HEK293T (cell line): ENCODE results near the gene TRIM38.
"Not testable (repeated sequence)": the region's sequence is repeated elsewhere in the genome, so short reads cannot be mapped to it uniquely, and the experiment has no call there.

ENCODE experiments used
- CTCF ChIA-PET: fragments of 350-600 bp; formaldehyde crosslinking; extraction: SDS; loops from one replicate; lab custom pipeline; 2021; ENCODE audit warnings: antibody characterized with exemption, inconsistent platforms; lab: Yijun Ruan, JAX
- POLR2A ChIA-PET: fragments of 350-600 bp; formaldehyde crosslinking; extraction: SDS; loops from one replicate; lab custom pipeline; 2020; ENCODE audit warnings: antibody characterized with exemption, inconsistent platforms; lab: Yijun Ruan, JAX
- DNase-seq: peaks from one replicate; pipeline ENCODE4 v3.0.0; 2012; ENCODE audit warnings: mixed read lengths; ENCODE audit errors: extremely low spot score
- ARNT ChIP-seq: fragments of 450-650 bp; IDR thresholded peaks from 2 replicates; pipeline ENCODE4 v1.6.1; 2017; ENCODE audit warnings: mild to moderate bottlenecking
- BHLHE40 ChIP-seq: fragments of 450-650 bp; IDR thresholded peaks from 2 replicates; pipeline ENCODE4 v1.6.1; 2016; ENCODE audit warnings: mild to moderate bottlenecking, moderate library complexity, borderline replicate concordance
- CTBP1 ChIP-seq: fragments of 450-650 bp; IDR thresholded peaks from 2 replicates; pipeline ENCODE4 v1.6.1; 2016; ENCODE audit warnings: borderline replicate concordance
- ELF4 ChIP-seq: fragments of 450-650 bp; IDR thresholded peaks from 2 replicates; pipeline ENCODE4 v1.6.1; 2017; ENCODE audit warnings: antibody characterized with exemption
- FOXA1 ChIP-seq: fragments of 450-650 bp; IDR thresholded peaks from 2 replicates; pipeline ENCODE4 v1.6.1; 2016; ENCODE audit warnings: mild to moderate bottlenecking
- FOXK2 ChIP-seq: fragments of 450-650 bp; IDR thresholded peaks from 2 replicates; pipeline ENCODE4 v1.6.1; 2016; ENCODE audit warnings: mild to moderate bottlenecking
- FOXM1 ChIP-seq: fragments of 450-650 bp; IDR thresholded peaks from 2 replicates; pipeline ENCODE4 v1.6.1; 2017; ENCODE audit warnings: mild to moderate bottlenecking, borderline replicate concordance
- HDGF ChIP-seq: fragments of 450-650 bp; IDR thresholded peaks from 2 replicates; pipeline ENCODE4 v1.6.1; 2017; ENCODE audit warnings: antibody characterized with exemption, borderline replicate concordance
- L3MBTL2 ChIP-seq: fragments of 450-650 bp; conservative IDR thresholded peaks from 2 replicates; pipeline ENCODE4 v1.6.1; 2016; ENCODE audit warnings: mild to moderate bottlenecking
- LEF1 ChIP-seq: fragments of 450-650 bp; IDR thresholded peaks from 2 replicates; pipeline ENCODE4 v1.6.1; 2017; ENCODE audit warnings: mild to moderate bottlenecking, borderline replicate concordance
- NFRKB ChIP-seq: fragments of 450-650 bp; IDR thresholded peaks from 2 replicates; pipeline ENCODE4 v1.6.1; 2016; ENCODE audit warnings: mild to moderate bottlenecking, moderate library complexity
- PKNOX1 ChIP-seq: fragments of 450-650 bp; IDR thresholded peaks from 2 replicates; pipeline ENCODE4 v1.6.1; 2016
- SP1 ChIP-seq: fragments of 450-650 bp; IDR thresholded peaks from 2 replicates; pipeline ENCODE4 v1.6.1; 2017
- SUZ12 ChIP-seq: fragments of 450-650 bp; IDR thresholded peaks from 2 replicates; pipeline ENCODE4 v1.6.1; 2016; ENCODE audit warnings: mild to moderate bottlenecking
- TARDBP ChIP-seq: fragments of 450-650 bp; IDR thresholded peaks from 2 replicates; pipeline ENCODE4 v1.6.1; 2016
- ZNF384 ChIP-seq: fragments of 450-650 bp; IDR thresholded peaks from 2 replicates; pipeline ENCODE4 v1.6.1; 2016

Gene TRIM38

GRCh38 chr6:26006086-26006939 is 43.7 kb downstream of the TRIM38 start:
- TF ChIP-seq BHLHE40 (no peak), TARDBP (no peak), SUZ12 (no peak), PKNOX1 (no peak), CTBP1 (no peak), SP1 (no peak), FOXA1 (no peak), FOXM1 (no peak)
- no peak for DNase-seq
- ChIA-PET POLR2A (interaction anchor here (0.9 to 2.8 kb wide), 5 partner anchors 10 to 25 kb away, joined by 3 to 19 read pairs (median 6); a partner anchor contains a TSS), CTCF (interaction anchor here (3.5 kb wide), 1 partner anchor 13 kb away, joined by 25 read pairs; no protein-coding TSS in a partner anchor)

- DNase-seq, CTCF ChIA-PET: not testable (repeated sequence)
- POLR2A ChIA-PET = interaction anchor here (1.2 to 2.8 kb wide), 3 partner anchors 14 to 25 kb away, joined by 3 to 19 read pairs (median 9); a partner anchor contains a TSS
These were observed 44.3 kb downstream of the TRIM38 start for GRCh38 chr6:26006940-26007305.

- ChIA-PET POLR2A (interaction anchor here (1.5 to 5.3 kb wide), 2 partner anchors 9 to 12 kb away, joined by 5 to 54 read pairs; a partner anchor contains a TSS), CTCF (no interaction called here)
- DNase-seq = no peak
- TF ChIP-seq SP1 (no peak), BHLHE40 (no peak)
These were observed 45.9 kb downstream of the TRIM38 start for GRCh38 chr6:26008470-26008869.

GRCh38 chr6:26009817-26010216 is 47.2 kb downstream of the TRIM38 start:
- ChIA-PET POLR2A (interaction anchor here (0.8 to 5.3 kb wide), 5 partner anchors 11 to 18 kb away, joined by 3 to 54 read pairs (median 5); a partner anchor contains a TSS), CTCF (interaction anchor here (0.7 kb wide), 1 partner anchor 80 kb away, joined by 5 read pairs; no protein-coding TSS in a partner anchor)
- DNase-seq = no peak
- TF ChIP-seq PKNOX1 = no peak
- no peak for TF ChIP-seq ZNF384
- no peak for TF ChIP-seq ELF4
- no peak for TF ChIP-seq SP1
- no peak for TF ChIP-seq CTBP1
- no peak for TF ChIP-seq NFRKB
- TF ChIP-seq LEF1 = no peak
- TF ChIP-seq FOXA1 = no peak
- TF ChIP-seq HDGF = no peak
- TF ChIP-seq TARDBP = no peak
- no peak for TF ChIP-seq FOXM1
- TF ChIP-seq ARNT = no peak
- no peak for TF ChIP-seq BHLHE40
- no peak for TF ChIP-seq L3MBTL2
- TF ChIP-seq SUZ12 = no peak
- TF ChIP-seq FOXK2 = no peak

GRCh38 chr6:26012061-26012460 is 49.5 kb downstream of the TRIM38 start:
- TF ChIP-seq SP1 (no peak), CTBP1 (no peak), ARNT (no peak), L3MBTL2 (no peak), ELF4 (no peak), FOXK2 (no peak), HDGF (no peak), TARDBP (no peak), FOXA1 (no peak), FOXM1 (no peak), BHLHE40 (no peak), NFRKB (no peak), SUZ12 (no peak), ZNF384 (no peak), PKNOX1 (no peak)
- no peak for DNase-seq
- CTCF ChIA-PET = no interaction called here
- POLR2A ChIA-PET = interaction anchor here (1.6 to 5.3 kb wide), 2 partner anchors 9 to 20 kb away, joined by 6 to 54 read pairs; a partner anchor contains a TSS

- DNase-seq, CTCF ChIA-PET: not testable (repeated sequence)
- POLR2A ChIA-PET = interaction anchor here (1.2 to 1.3 kb wide), 2 partner anchors 14 to 18 kb away, joined by 3 read pairs; a partner anchor contains a TSS
These were observed 51.8 kb downstream of the TRIM38 start for GRCh38 chr6:26014386-26014785.
